Measurements from ENCODE around the gene RPA4.
A peak's percentile ranks its signal among the peaks of the same experiment; 100 is the strongest.
"Not testable (repeated sequence)": the region's sequence is repeated elsewhere in the genome, so short reads cannot be mapped to it uniquely, and the experiment has no call there.

The RPA4 gene

GRCh38 chrX:96843566-96843965 is 40.1 kb upstream of the RPA4 start:
- Histone ChIP-seq H3K27ac (replicated peaks) (no peak overlapping the region), H3K4me3 (replicated peaks; ENCODE audit: insufficient read depth, low read length) (no peak overlapping the region), H3K27me3 (ENCODE audit: insufficient read depth, poor library complexity, severe bottlenecking) (no peaks in the 10 kb centered on the region)
- TF ChIP-seq, protein P1, sequence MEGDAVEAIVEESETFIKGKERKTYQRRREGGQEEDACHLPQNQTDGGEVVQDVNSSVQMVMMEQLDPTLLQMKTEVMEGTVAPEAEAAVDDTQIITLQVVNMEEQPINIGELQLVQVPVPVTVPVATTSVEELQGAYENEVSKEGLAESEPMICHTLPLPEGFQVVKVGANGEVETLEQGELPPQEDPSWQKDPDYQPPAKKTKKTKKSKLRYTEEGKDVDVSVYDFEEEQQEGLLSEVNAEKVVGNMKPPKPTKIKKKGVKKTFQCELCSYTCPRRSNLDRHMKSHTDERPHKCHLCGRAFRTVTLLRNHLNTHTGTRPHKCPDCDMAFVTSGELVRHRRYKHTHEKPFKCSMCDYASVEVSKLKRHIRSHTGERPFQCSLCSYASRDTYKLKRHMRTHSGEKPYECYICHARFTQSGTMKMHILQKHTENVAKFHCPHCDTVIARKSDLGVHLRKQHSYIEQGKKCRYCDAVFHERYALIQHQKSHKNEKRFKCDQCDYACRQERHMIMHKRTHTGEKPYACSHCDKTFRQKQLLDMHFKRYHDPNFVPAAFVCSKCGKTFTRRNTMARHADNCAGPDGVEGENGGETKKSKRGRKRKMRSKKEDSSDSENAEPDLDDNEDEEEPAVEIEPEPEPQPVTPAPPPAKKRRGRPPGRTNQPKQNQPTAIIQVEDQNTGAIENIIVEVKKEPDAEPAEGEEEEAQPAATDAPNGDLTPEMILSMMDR (IDR thresholded peaks at IDR 0.05; ENCODE audit: insufficient read depth, low read length) = no peak
- TF ChIP-seq, protein P2, sequence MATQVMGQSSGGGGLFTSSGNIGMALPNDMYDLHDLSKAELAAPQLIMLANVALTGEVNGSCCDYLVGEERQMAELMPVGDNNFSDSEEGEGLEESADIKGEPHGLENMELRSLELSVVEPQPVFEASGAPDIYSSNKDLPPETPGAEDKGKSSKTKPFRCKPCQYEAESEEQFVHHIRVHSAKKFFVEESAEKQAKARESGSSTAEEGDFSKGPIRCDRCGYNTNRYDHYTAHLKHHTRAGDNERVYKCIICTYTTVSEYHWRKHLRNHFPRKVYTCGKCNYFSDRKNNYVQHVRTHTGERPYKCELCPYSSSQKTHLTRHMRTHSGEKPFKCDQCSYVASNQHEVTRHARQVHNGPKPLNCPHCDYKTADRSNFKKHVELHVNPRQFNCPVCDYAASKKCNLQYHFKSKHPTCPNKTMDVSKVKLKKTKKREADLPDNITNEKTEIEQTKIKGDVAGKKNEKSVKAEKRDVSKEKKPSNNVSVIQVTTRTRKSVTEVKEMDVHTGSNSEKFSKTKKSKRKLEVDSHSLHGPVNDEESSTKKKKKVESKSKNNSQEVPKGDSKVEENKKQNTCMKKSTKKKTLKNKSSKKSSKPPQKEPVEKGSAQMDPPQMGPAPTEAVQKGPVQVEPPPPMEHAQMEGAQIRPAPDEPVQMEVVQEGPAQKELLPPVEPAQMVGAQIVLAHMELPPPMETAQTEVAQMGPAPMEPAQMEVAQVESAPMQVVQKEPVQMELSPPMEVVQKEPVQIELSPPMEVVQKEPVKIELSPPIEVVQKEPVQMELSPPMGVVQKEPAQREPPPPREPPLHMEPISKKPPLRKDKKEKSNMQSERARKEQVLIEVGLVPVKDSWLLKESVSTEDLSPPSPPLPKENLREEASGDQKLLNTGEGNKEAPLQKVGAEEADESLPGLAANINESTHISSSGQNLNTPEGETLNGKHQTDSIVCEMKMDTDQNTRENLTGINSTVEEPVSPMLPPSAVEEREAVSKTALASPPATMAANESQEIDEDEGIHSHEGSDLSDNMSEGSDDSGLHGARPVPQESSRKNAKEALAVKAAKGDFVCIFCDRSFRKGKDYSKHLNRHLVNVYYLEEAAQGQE (IDR thresholded peaks at IDR 0.05; ENCODE audit: insufficient replicate concordance, low read depth) = no peak
- no peak for TF ChIP-seq SPI1 (IDR thresholded peaks at IDR 0.05; ENCODE audit: borderline replicate concordance, low read depth)
- TF ChIP-seq POLR2AphosphoS5 (IDR thresholded peaks at IDR 0.05; ENCODE audit: low read depth) = no peak
- no peak for TF ChIP-seq GABPA (IDR thresholded peaks at IDR 0.05; ENCODE audit: low read depth)
- no peak for DNase-seq (ENCODE audit: low read depth in 1 of 2, low spot score in 1 of 2)

GRCh38 chrX:96846841-96847240 is 36.9 kb upstream of the RPA4 start:
- H3K27ac ChIP-seq (replicated peaks) = no peak overlapping the region
- H3K27me3 ChIP-seq (ENCODE audit: insufficient read depth, poor library complexity, severe bottlenecking) = no peaks in the 10 kb centered on the region
- DNase-seq (ENCODE audit: low read depth in 1 of 2, low spot score in 1 of 2) = no peak
- no peak overlapping the region for H3K4me3 ChIP-seq (replicated peaks; ENCODE audit: insufficient read depth, low read length)
- TF ChIP-seq, protein P1 (IDR thresholded peaks at IDR 0.05; ENCODE audit: insufficient read depth, low read length) = no peak
- TF ChIP-seq GABPA (IDR thresholded peaks at IDR 0.05; ENCODE audit: low read depth) = no peak
- TF ChIP-seq SPI1 (IDR thresholded peaks at IDR 0.05; ENCODE audit: borderline replicate concordance, low read depth) = no peak

DNA sequence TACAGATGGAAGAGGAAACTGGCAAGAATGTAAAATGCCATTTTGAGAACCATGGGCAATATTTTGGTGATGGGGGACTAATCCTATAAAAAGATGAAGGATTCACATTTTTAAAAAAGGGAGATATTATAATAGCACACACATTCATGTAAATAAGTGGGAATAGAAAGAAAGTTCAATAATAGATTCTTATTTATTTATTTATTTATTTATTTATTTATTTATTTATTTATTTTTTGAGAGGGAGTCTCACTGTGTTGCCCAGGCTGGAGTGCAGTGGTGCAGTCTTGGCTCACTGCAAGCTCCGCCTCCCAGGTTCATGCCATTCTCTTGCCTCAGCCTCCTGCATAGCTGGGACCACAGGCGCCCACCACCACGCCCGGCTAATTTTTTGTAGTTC is 24.3 kb upstream of the RPA4 start:
- H3K4me3 ChIP-seq (replicated peaks; ENCODE audit: insufficient read depth, low read length); DNase-seq (ENCODE audit: low read depth in 1 of 2, low spot score in 1 of 2); H3K27me3 ChIP-seq (ENCODE audit: insufficient read depth, poor library complexity, severe bottlenecking); H3K27ac ChIP-seq (replicated peaks): not testable (repeated sequence)

DNA sequence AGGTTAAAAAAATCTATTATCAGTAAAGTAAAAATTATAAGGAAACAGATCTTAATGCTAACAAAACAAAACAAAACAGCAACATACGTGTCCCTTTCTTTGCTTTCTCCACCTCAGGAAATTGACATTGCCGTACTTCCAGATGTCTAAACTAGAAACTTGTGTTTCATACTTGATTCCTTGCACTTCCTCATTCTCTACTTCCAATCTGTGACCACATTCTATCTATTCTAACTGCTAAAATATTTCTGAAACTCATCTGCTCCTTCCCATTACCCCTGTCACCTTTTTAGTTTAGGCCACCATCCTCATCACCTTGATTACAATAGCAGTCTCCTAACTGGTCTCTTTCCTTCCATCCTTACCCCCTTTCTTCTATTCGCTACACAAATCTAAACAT is 22.5 kb upstream of the RPA4 start:
- TF ChIP-seq, protein P2 (IDR thresholded peaks at IDR 0.05; ENCODE audit: insufficient replicate concordance, low read depth) = no peak
- TF ChIP-seq SPI1 (IDR thresholded peaks at IDR 0.05; ENCODE audit: borderline replicate concordance, low read depth) = peak; percentile 88
- no peak for TF ChIP-seq GABPA (IDR thresholded peaks at IDR 0.05; ENCODE audit: low read depth)
- no peak for TF ChIP-seq POLR2AphosphoS5 (IDR thresholded peaks at IDR 0.05; ENCODE audit: low read depth)
- no peak for DNase-seq (ENCODE audit: low read depth in 1 of 2, low spot score in 1 of 2)
- H3K27me3 ChIP-seq (ENCODE audit: insufficient read depth, poor library complexity, severe bottlenecking) = no peaks in the 10 kb centered on the region
- no peak overlapping the region for H3K27ac ChIP-seq (replicated peaks)
- no peak overlapping the region for H3K4me3 ChIP-seq (replicated peaks; ENCODE audit: insufficient read depth, low read length)

- Histone ChIP-seq H3K4me3 (replicated peaks; ENCODE audit: insufficient read depth, low read length) (no peak overlapping the region), H3K27ac (replicated peaks) (no peak overlapping the region), H3K27me3 (ENCODE audit: insufficient read depth, poor library complexity, severe bottlenecking) (no peaks in the 10 kb centered on the region)
- TF ChIP-seq GABPA (IDR thresholded peaks at IDR 0.05; ENCODE audit: low read depth) = no peak
- DNase-seq (ENCODE audit: low read depth in 1 of 2, low spot score in 1 of 2) = no peak
These were observed 22.0 kb upstream of the RPA4 start for GRCh38 chrX:96861661-96862060.
